UCSD-AML1 (cell line): Measurements from ENCODE around the gene CREB1.
A peak's percentile ranks its signal among the peaks of the same experiment; 100 is the strongest.

Experiments used
- DNase-seq: peaks from one replicate; lab custom pipeline; 2025; ENCODE audit not compliant: unreplicated experiment; lab: John Stamatoyannopoulos, UW

Gene CREB1

GRCh38 chr2:207503234-207503633 is 26.5 kb upstream of the CREB1 start:
- no peak for DNase-seq

GRCh38 chr2:207504513-207505170 is 25.1 kb upstream of the CREB1 start:
- DNase-seq = peak; percentile 29

GRCh38 chr2:207505171-207505570 is 24.6 kb upstream of the CREB1 start:
- DNase-seq = no peak

- no peak for DNase-seq
Observed at GRCh38 chr2:207505728-207506127, 24.0 kb upstream of the CREB1 start.

- no peak for DNase-seq
Observed at GRCh38 chr2:207506426-207506825, 23.3 kb upstream of the CREB1 start.

- DNase-seq = no peak
Observed at GRCh38 chr2:207510148-207510547, 19.6 kb upstream of the CREB1 start.

- no peak for DNase-seq
Observed at GRCh38 chr2:207511851-207512250, 17.9 kb upstream of the CREB1 start.

GRCh38 chr2:207512356-207512755 is 17.4 kb upstream of the CREB1 start:
- DNase-seq = no peak

- DNase-seq = no peak
Observed at GRCh38 chr2:207513551-207514257, 16.1 kb upstream of the CREB1 start.

GRCh38 chr2:207514451-207514850 is 15.3 kb upstream of the CREB1 start:
- DNase-seq = no peak

GRCh38 chr2:207515671-207516070 is 14.1 kb upstream of the CREB1 start:
- no peak for DNase-seq

GRCh38 chr2:207516206-207516605 is 13.6 kb upstream of the CREB1 start:
- DNase-seq = no peak

GRCh38 chr2:207523005-207523404 is 6.8 kb upstream of the CREB1 start:
- no peak for DNase-seq

GRCh38 chr2:207525296-207525695 is 4.5 kb upstream of the CREB1 start:
- DNase-seq = no peak

- DNase-seq = peak; percentile 72
Observed at GRCh38 chr2:207528980-207529329, 807 bp upstream of the CREB1 start.

GRCh38 chr2:207530160-207531031 is 634 bp downstream of the CREB1 start:
- DNase-seq = peak; percentile 43

- no peak for DNase-seq
Observed at GRCh38 chr2:207531032-207531952, 1.5 kb downstream of the CREB1 start.

GRCh38 chr2:207532676-207533075 is 2.9 kb downstream of the CREB1 start:
- DNase-seq = no peak

GRCh38 chr2:207533461-207534008 is 3.8 kb downstream of the CREB1 start:
- DNase-seq = no peak

GRCh38 chr2:207534417-207534816 is 4.7 kb downstream of the CREB1 start:
- DNase-seq = no peak

GRCh38 chr2:207539470-207539869 is 9.7 kb downstream of the CREB1 start:
- no peak for DNase-seq
